Measurements from ENCODE around the gene PAX9.

GRCh38 chr14:36653962-36654793 lies 7.5 kb upstream of the PAX9 start:
- TF ChIP-seq GATA3 (IDR thresholded peaks at IDR 0.05; ENCODE audit: low read depth, low read length) (no peak), GATA2 (IDR thresholded peaks at IDR 0.05; ENCODE audit: low read depth, low read length) (no peak)

Measured in SH-SY5Y (cell line).